Spleen (tissue), 11 donors: ENCODE measurements around the gene BLID. TPM values are rescaled to one million over a fixed set of nuclear protein-coding genes. Genes with fewer than 3 reads are reported as not detected.

ENCODE experiments used
- DNase-seq: peaks from one replicate; pipeline ENCODE4 v3.0.0-alpha.2; 2020
- H3K27ac ChIP-seq, 8 donors: fragments of 200-600 bp; sonication (generic) in 7 of 8; 1 replicate in 4 of 8; 2 replicates in 4 of 8; pipeline versions ENCODE4 v1.5.0 to v1.8.0; 2016 to 2021; ENCODE audit warnings: inconsistent platforms in 4 of 8, mild to moderate bottlenecking in 4 of 8, moderate library complexity in 1 of 8
- H3K27me3 ChIP-seq, 7 donors: fragments of 200-600 bp; sonication (generic) in 6 of 7; replicated peaks in 1 of 7; 1 replicate in 4 of 7; 2 replicates in 3 of 7; pipeline versions ENCODE4 v1.5.0 to v1.8.0; 2016 to 2021; ENCODE audit warnings: inconsistent platforms in 3 of 7, mild to moderate bottlenecking in 1 of 7
- H3K36me3 ChIP-seq, 6 donors: fragments of 200-600 bp; sonication (generic) in 5 of 6; 1 replicate in 4 of 6; 2 replicates in 2 of 6; pipeline versions ENCODE4 v1.5.0 to v1.8.0; 2016 to 2021; ENCODE audit warnings: inconsistent platforms in 2 of 6
- H3K4me1 ChIP-seq, 6 donors: fragments of 200-600 bp; sonication (generic) in 5 of 6; 1 replicate in 3 of 6; 2 replicates in 3 of 6; pipeline versions ENCODE4 v1.5.0 to v1.8.0; 2016 to 2021; ENCODE audit warnings: inconsistent platforms in 3 of 6
- H3K4me3 ChIP-seq, 8 donors: fragments of 200-600 bp; sonication (generic) in 7 of 8; 1 replicate in 4 of 8; 2 replicates in 4 of 8; pipeline versions ENCODE4 v1.5.0 to v1.8.0; 2016 to 2021; ENCODE audit warnings: inconsistent platforms in 4 of 8, mild to moderate bottlenecking in 4 of 8, moderate library complexity in 2 of 8
- H3K9me3 ChIP-seq, 8 donors: fragments of 200-600 bp; sonication (generic) in 7 of 8; 1 replicate in 4 of 8; 2 replicates in 4 of 8; pipeline versions ENCODE4 v1.5.0 to v1.8.0; 2016 to 2021; ENCODE audit warnings: inconsistent platforms in 4 of 8
- POLR2A ChIP-seq, 3 donors: fragments of 450-650 bp; IDR thresholded peaks; one replicate each; pipeline ENCODE4 v1.5.1; 2017; ENCODE audit warnings: antibody characterized with exemption in 3 of 3, mild to moderate bottlenecking in 1 of 3
- POLR2AphosphoS5 ChIP-seq, 3 donors: sonication (generic); formaldehyde crosslinking; IDR thresholded peaks; one replicate each; pipeline ENCODE4 v1.5.1; 2017; ENCODE audit warnings: antibody characterized with exemption in 3 of 3
- WGBS, 5 donors: extraction: QIAGEN DNeasy Blood & Tissue Kit in 3 of 5; methylation state at CpG; one replicate each; pipeline versions ENCODE4 v1.1.5 to v1.1.7; 2013 to 2018; 5-methylcytosine and 5-hydroxymethylcytosine counted together
- intact Hi-C: fragments of 100-400 bp; cut with DNase I; formaldehyde crosslinking; loops from one replicate; pipeline ENCODE4 v1.15.0; 2023; ENCODE audit warnings: low total_unique reads
- polyA plus RNA-seq, 3 donors: library from polyadenylated mRNA; stranded (reverse); fragments of 200-250 nt; gene quantifications; one replicate each; pipeline ENCODE4 v1.2.1, GENCODE V29; 2013
- total RNA-seq, 7 donors: library from RNA; depleted of rRNA in 3 of 7; stranded (reverse); fragments of >200 nt in 3 of 7; fragmentation: NEBNext Ultra II Directional in 4 of 7; extraction: Animal tissue kit (Norgen Biotek cat#: 25700) in 4 of 7; gene quantifications; one replicate each; pipeline versions ENCODE4 v1.1.0 to v1.2.1, GENCODE V29; 2016 to 2021
- TF ChIP-seq, protein P1 (sequence below), 11 experiments: fragments of 200-600 bp in 7 of 11; fragments of 450-650 bp in 4 of 11; sonication (generic) in 4 of 11; IDR thresholded peaks in 8 of 11; conservative IDR thresholded peaks in 3 of 11; 1 replicate in 7 of 11; 2 replicates in 4 of 11; pipeline versions ENCODE4 v1.4.0 to v1.8.0; 2016 to 2021; ENCODE audit warnings: antibody characterized with exemption in 11 of 11, inconsistent platforms in 4 of 11, mild to moderate bottlenecking in 1 of 11
- donor health status: healthy with polysubstance abuse.
- donor health status: DM: no; HTN: no; CAD: no; lungs with moderate emphysema.
- donor health status: DM: no; HTN: no; CAD: no.
- donor health status: Bipolar disorder and iron deficiency.
- donor health status: healthy.
- donor health status: DM: no; HTN: no; CAD: no.
- donor health status: DM: yes; HTN: yes; CAD: no.

Gene BLID
- total and polyA plus RNA-seq, 10 donors, result 0.61 to 0.64 TPM; not detected in 8

- TF ChIP-seq, protein P1, sequence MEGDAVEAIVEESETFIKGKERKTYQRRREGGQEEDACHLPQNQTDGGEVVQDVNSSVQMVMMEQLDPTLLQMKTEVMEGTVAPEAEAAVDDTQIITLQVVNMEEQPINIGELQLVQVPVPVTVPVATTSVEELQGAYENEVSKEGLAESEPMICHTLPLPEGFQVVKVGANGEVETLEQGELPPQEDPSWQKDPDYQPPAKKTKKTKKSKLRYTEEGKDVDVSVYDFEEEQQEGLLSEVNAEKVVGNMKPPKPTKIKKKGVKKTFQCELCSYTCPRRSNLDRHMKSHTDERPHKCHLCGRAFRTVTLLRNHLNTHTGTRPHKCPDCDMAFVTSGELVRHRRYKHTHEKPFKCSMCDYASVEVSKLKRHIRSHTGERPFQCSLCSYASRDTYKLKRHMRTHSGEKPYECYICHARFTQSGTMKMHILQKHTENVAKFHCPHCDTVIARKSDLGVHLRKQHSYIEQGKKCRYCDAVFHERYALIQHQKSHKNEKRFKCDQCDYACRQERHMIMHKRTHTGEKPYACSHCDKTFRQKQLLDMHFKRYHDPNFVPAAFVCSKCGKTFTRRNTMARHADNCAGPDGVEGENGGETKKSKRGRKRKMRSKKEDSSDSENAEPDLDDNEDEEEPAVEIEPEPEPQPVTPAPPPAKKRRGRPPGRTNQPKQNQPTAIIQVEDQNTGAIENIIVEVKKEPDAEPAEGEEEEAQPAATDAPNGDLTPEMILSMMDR (IDR thresholded peaks at IDR 0.05 in 8 of 11, conservative IDR thresholded peaks at IDR 0.05 in 3 of 11), result no peak
- TF ChIP-seq POLR2AphosphoS5 (IDR thresholded peaks at IDR 0.05), result no peak
- no peak for TF ChIP-seq POLR2A (IDR thresholded peaks at IDR 0.05)
- DNase-seq, result no peak
- intact Hi-C loops, result no loop called here
Measured at GRCh38 chr11:122077459-122077858, 38.6 kb downstream of the BLID start.

DNA sequence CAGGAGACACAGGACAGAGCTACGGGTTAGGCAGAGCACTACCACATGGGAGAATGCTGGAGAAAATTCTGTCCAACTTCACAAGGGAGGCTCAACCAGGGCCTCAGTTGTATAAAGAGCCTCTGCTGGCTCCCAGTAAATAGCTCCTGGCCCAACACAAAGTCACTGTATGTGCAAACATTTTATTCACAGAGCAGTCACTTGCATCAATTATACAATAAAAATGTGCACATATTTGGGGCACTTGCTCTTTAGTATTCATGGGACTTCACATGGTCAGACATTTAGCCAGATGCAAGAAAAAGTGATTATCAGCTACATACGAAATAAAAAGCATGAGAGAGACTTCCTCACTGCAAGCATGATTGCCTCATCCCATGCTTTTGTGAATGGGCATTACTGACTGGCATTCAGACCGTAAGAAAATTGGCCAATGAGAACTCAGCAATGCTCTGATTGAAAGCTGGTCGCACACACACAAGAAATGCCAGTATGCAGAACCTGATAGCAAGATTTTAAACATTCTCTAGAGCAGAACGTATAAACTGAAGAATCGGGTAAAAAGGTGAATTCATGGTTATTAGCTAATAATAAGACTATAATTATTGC, 39.4 kb downstream of the BLID start:
- TF ChIP-seq POLR2A (IDR thresholded peaks at IDR 0.05), result no peak
- TF ChIP-seq, protein P1 (IDR thresholded peaks at IDR 0.05 in 8 of 11, conservative IDR thresholded peaks at IDR 0.05 in 3 of 11), result no peak
- no peak for TF ChIP-seq POLR2AphosphoS5 (IDR thresholded peaks at IDR 0.05)
- intact Hi-C loops, result no loop called here
- WGBS, 5 donors, result 79 to 93% (median 83%) methylated on average over 6 of the region's 6 CpGs

More at GRCh38 chr11:122077459-122077858, 38.6 kb downstream of the BLID start:
- no peaks in the 10 kb centered on the region for H3K36me3 ChIP-seq
- 91 to 100% (median 93%) methylated on average over 1 of the region's 1 CpG for WGBS, 5 donors
- H3K4me3 ChIP-seq, result no peak overlapping the region
- H3K27ac ChIP-seq, result no peak overlapping the region
- H3K4me1 ChIP-seq, result no peaks in the 10 kb centered on the region
- H3K9me3 ChIP-seq, result no peaks in the 10 kb centered on the region
- no peaks in the 10 kb centered on the region for H3K27me3 ChIP-seq

DNA sequence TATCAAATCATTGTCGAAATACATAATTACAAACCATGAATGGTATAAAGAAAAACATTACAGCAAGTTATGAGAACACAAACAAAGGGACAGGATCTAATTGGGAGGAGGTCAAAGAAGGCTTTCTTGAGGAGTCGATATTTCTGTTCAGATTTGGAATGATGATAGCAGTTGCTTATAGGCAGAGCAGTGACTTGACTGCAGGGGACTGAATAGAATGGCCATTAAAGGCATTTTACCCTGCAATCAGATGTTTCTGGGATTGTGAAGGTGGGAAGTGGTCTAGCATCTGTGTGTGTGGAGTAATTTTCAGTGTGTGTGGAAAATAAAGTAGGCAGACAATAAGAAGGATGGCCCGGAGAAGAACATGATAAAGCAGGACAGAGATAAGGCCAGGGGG, 41.0 kb downstream of the BLID start:
- H3K9me3 ChIP-seq, result no peaks in the 10 kb centered on the region
- WGBS, 5 donors, result 79 to 90% (median 88%) methylated on average over 3 of the region's 3 CpGs
- DNase-seq, result no peak
- H3K27me3 ChIP-seq, result no peaks in the 10 kb centered on the region
- H3K27ac ChIP-seq, result no peak overlapping the region
- no peak overlapping the region for H3K4me3 ChIP-seq
- TF ChIP-seq POLR2AphosphoS5 (IDR thresholded peaks at IDR 0.05) (no peak), POLR2A (IDR thresholded peaks at IDR 0.05) (no peak)
- TF ChIP-seq, protein P1 (IDR thresholded peaks at IDR 0.05 in 8 of 11, conservative IDR thresholded peaks at IDR 0.05 in 3 of 11), result no peak
- H3K36me3 ChIP-seq, result no peaks in the 10 kb centered on the region
- H3K4me1 ChIP-seq, result peaks cover 0 to 2% (median 0%) of the 10 kb centered on the region in 6 donors
- intact Hi-C loops, result no loop called here

More for the DNA sequence above, 39.4 kb downstream of the BLID start:
- H3K4me3 ChIP-seq, result no peak overlapping the region
- H3K27me3 ChIP-seq, result no peaks in the 10 kb centered on the region
- DNase-seq, result no peak
- H3K9me3 ChIP-seq, result no peaks in the 10 kb centered on the region
- H3K4me1 ChIP-seq, result no peaks in the 10 kb centered on the region
- no peak overlapping the region for H3K27ac ChIP-seq
- H3K36me3 ChIP-seq, result no peaks in the 10 kb centered on the region

GRCh38 chr11:122074022-122074421, 42.0 kb downstream of the BLID start:
- Histone ChIP-seq H3K27ac (no peak overlapping the region), H3K27me3 (no peaks in the 10 kb centered on the region), H3K4me1 (peaks cover 0 to 4% (median 0%) of the 10 kb centered on the region in 6 donors), H3K36me3 (no peaks in the 10 kb centered on the region), H3K4me3 (no peak overlapping the region), H3K9me3 (no peaks in the 10 kb centered on the region)
- TF ChIP-seq, protein P1 (IDR thresholded peaks at IDR 0.05 in 8 of 11, conservative IDR thresholded peaks at IDR 0.05 in 3 of 11), result no peak
- TF ChIP-seq POLR2A (IDR thresholded peaks at IDR 0.05) (no peak), POLR2AphosphoS5 (IDR thresholded peaks at IDR 0.05) (no peak)
- no peak for DNase-seq
- intact Hi-C loops, result no loop called here
